HL-60/S4 (cell line): ENCODE measurements around the gene BPGM.

Experiments used
- in situ Hi-C: fragments of 300-500 bp; cut with MboI; formaldehyde crosslinking; loops from 2 replicates; pipeline ENCODE4 v1.14.3; 2022; ENCODE audit warnings: low sequenced_read_pairs

Gene BPGM

DNA sequence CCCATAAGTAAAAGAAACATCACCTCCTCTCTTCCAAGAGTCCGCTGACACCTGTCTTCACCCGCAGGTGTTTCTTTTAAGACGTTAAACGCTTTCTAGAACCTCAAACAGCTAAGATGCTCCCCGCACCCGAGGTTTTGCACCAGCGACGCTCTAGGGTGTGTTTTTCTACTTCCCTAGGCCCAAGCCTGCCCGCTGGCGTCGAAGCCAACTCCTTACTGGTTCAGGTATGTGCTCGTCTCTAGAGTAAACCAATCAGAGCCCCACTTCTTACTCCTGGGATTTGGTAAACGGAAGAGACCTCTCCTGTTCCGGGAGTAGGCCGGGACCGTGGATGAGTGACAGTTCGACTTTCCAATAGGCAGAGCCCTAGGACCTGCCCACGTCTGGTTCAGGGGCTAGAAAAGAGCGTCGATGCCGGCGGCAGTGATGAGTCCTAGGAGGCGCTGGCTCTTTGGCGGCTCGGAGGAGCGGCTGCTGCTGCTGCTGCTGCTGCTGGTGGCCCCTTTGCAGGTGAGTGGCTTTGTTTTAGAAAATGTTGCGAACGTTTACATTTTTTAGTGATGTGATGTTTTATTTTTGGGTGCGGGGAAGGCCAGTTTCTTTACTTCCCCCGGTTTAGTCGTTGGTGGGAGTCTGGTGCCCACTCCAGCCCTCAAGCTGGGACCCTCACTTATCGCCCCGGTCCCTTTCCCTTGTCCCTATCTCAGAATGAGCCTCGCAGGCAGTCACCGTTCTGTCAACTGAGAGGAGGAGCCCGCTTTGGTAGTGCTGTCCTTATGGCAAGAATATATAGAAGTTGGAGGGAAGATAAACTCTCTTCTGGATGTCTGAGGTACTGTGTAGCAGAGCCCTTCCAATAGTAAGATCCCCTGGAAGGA is at the start of gene BPGM:
BPGM (plus strand) TSS at position 429 of the 881 bp plus-strand sequence. CDS start 14,655 bp downstream, outside the sequence.
- in situ Hi-C loops: no loop called here

DNA sequence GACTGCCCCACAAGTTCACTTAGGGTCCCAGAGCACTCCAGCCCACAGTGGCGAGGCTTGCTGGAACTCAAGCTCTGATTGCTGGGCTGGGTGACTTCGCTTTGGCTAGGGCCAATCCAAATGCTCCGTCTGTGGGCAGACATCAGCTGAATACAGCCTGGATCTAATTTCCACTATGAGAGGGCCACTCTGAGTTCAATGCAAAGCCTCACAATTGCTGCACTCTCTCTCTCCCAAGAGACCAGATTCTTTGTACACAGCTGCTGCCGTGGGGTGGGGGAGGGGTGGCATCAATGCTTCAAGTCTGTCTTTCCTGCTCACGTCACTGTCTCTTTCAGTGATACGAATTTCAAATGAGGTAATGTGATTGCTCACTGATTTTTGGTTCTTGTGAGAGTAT is 47.3 kb upstream of the BPGM start:
- in situ Hi-C loops: no loop called here

DNA sequence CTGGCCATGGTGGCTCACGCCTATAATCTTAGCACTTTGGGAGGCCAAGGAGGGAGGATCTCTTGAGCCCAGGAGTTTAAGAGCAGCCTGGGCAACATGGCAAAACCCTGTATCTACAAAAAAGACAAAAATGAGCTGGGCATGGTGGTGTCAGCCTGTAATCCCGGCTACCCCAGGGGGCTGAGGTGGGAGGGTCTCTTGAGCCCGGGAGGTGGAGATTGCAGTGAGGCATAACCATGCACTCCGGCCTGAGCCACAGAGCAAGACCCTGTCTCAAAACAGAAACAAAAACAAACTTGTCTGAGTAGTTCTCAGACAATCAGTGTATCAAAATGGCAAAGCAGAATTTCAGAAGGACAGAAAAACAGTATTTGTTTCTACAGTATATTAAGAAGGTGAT is 45.2 kb upstream of the BPGM start:
- in situ Hi-C loops: loop anchor here (10.0 kb wide), 1 partner anchor 87 kb away; no protein-coding TSS in a partner anchor

DNA sequence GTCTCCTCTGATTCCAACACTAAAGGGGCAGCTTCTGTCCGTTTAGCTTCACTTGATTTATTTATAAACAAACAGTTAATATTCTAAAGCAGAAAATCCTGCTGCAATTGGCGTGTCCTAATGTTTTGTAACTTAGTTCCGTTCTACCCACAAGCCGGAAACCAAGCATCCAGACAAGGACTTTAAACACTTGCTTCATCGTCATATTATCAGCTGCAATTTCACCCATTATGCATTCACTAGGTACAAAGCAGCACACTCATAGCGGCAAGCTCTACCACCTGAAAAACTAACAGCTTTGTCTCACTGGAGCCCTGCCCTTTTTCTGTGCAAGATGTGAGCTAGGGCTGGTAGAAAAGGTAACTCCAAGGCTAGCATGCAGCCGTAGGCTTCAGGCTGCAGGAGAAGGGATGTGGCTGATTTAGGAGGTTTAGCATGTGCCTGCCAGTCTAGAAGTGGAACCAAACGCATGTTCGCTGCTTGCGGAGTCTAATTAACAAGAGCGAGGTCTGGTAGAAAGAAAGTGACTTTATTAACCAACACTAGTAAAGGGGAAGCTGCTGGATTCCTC is 43.7 kb upstream of the BPGM start:
- in situ Hi-C loops: loop anchor here (10.0 kb wide), 1 partner anchor 88 kb away; no protein-coding TSS in a partner anchor

DNA sequence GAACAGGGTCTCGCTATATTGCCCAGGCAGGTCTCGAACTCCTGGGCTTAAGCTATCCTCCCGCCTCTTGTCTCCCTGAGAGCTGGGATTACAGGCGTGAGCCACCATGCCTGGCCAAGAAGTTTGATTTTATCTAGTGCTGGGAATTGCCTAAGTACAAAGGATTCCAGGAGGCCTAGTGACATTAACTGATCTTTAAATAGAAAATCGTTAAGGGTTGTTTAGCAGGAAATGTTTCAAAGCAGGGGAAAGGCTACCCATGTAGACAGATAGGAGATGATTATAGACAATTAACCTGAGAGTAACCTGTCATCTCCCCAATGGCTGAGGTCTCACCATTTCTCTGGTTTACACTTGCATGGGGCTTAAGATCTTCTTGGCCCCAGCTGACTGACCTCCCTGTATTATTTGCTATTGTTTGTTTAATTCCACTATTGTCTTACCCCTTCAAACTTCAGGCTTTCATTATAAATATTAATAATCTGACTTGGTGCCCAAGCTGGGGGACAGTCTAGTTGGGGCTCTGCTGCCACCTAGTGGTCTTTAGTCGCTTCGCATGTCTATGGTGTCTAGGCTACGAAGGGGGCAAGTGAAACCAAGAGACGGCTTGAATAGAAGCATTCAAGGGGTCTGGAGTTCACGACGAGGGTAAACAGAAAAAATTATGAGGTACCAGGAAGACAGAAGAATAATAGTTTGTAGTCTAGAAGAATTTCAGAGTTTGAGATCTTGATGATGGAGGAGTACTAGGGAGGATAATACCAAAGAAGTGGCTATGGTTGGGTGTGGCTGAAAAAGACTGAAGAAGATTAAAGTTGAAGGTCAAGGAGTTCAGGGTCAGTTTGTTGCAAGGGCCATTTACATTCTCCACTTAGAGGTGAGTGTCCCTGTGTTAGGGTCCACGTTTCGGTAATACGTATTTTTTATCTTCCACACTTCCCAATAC is 40.4 kb upstream of the BPGM start:
- in situ Hi-C loops: loop anchor here (10.0 kb wide), 1 partner anchor 91 kb away; no protein-coding TSS in a partner anchor

DNA sequence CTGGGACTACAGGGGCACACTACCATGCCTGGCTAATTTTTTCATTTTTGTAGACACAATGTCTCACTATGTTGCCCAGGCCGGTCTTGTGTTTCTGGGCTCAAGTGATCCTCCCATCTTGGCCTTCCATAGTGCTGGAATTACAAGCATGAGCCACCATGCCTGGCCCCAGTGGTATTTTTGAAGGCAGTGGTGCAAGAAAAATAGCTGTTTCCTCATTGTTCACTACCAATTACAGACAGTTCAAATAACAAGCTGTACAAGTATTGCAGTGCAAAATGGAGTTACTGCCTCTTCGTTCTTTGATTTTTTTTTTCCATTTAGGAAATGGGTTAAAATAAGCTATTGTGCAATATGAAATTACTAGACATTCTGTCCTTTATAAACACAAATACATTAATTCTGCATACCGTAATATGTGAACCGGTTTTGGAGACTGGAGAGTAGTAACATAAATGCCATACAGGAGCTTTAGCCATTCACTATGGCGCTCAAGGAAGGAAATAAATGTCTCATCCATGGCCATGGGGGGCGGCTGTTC is 35.0 kb upstream of the BPGM start:
- in situ Hi-C loops: loop anchor here (10.0 kb wide), 1 partner anchor 177 kb away; no protein-coding TSS in a partner anchor

DNA sequence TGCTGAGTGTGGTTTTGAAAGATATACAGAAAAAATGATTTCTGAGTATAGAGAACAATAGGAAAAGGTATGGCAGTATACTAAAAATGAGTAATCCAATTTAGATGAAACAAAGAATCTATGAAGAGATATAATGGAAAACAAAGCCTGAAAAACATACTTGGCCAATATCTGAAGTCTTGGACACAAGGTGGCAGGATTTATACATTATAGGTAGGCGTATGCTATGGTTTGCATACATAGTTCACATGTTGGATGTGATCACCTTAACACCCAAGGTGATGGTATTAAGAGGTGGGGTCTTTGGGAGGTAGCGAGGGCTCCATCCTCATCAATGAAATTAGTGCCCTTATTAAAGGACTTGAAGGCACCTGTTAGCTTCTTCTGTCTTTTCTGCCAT is 34.5 kb upstream of the BPGM start:
- in situ Hi-C loops: loop anchor here (10.0 kb wide), 1 partner anchor 177 kb away; no protein-coding TSS in a partner anchor

DNA sequence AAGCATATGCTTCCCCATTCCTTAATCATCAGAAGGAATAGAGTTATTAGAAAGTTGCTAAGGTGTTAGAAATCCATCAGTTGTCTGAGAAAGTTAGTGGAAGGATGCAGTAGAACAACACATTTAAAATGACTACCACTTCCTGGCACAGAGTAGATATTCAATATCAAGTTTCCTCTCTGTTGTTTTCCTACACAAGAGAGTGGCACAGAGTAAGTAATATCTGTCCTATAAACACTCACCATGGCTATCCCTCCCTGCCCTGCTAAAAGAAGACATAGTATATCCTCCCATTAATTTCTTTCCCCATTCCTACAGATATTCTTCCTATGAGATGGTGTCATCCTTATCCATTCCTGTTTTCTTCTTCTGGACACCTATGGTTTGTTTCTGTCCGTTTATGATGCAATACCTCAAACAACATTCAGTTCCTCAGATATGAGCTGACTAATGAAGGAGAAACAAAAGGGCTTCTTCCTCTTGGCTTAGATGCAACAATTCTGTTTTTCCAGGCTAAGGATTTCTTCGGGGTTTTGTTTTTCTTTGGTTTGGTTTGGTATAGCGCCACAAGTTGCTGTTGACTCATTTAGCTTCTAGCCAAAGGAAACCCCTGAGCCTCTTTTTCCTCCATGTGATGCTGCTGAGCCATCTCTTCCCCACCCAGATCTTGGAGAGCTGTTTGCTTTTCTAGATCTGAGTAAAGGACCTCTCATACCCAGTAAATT is 32.9 kb upstream of the BPGM start:
- in situ Hi-C loops: loop anchor here (10.0 kb wide), 1 partner anchor 179 kb away; no protein-coding TSS in a partner anchor

DNA sequence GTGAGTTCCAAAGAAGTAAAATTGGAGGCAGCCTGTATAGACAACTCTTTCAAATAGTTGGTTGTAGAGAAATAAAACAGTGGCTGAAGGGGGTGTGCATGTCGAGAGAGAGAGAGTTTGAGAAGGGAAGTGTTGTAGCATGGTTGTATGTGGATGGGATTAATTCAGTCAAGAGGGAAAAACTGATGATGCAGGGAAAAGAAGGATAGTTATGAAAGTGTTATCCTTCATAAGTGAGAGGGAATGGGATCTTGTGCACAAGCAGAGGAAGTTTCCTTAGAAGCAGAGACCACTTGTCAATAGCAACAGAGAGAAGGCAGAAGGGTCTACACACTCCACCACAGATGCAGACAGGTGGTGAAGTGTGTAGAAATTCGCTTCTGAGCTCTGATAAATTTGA is 30.0 kb upstream of the BPGM start:
- in situ Hi-C loops: loop anchor here (10.0 kb wide), 1 partner anchor 182 kb away; no protein-coding TSS in a partner anchor

DNA sequence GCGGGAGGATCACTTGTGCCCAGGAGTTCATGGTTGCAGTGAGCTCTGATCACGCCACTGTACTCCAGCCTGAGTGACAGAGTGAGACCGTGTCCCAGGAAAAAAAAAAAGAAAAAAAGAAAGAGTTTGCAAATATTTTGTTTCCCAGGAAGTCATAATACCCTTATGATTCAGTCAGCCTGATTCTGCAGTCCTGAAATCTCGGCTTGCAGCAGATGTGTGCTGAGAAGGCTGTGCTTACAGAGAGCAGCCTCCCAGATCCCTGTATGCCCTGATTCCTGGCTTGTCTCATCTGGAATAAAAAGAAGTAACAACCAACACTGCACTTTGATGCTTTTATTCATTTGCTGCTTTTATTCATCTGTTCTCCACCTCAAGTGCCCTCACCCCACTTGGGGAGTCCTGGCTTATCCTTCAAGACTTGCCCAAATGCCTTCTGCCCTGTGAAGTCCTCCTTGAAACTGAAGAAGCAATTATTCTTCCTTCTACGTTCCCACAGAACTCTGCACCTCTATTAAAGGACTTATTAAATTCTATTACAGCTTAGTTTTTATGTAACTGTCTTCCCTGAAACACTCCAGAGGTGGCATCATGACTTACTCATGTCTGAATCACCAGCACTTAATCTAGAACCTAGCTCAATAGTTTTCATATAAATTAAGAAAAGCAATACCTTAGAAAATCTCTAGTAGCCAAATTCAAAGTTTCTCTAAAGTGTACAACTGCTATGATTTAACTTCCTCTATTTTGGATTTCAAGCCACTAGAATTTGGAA is 27.7 kb upstream of the BPGM start:
- in situ Hi-C loops: loop anchor here (10.0 kb wide), 1 partner anchor 184 kb away; no protein-coding TSS in a partner anchor

DNA sequence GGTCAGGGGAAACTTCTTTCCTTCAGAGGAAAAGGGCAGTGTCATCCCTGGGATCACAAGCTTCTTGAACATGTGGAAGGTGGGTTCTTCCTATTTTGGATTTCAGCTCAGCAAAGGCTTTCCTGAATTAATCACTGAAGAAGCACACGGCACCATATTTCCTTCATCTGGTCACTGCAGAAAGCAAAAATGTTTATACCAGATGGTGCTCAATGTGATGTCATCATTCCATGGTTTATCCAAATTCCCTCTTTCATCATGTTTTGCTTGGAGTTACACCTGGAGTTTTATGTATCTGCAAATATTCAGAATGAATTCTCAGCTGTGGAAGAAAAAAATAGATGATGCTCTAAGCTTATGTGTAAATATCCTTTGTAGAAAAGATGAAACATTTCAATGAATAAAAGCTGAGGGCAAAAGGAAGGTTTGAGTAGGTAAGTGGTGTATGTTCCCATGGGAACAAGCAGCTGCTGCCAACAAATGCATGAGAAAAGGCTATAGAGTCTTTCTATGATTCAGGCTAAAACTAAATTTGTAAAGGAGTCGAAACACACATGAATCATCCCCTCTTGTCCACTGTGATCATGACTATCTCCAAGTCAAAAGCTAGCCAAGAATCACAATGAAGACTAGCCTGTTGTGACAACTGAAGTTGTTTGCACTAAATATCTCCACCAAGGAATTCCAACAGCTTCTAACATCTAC is 26.9 kb upstream of the BPGM start:
- in situ Hi-C loops: loop anchor here (10.0 kb wide), 1 partner anchor 185 kb away; no protein-coding TSS in a partner anchor

DNA sequence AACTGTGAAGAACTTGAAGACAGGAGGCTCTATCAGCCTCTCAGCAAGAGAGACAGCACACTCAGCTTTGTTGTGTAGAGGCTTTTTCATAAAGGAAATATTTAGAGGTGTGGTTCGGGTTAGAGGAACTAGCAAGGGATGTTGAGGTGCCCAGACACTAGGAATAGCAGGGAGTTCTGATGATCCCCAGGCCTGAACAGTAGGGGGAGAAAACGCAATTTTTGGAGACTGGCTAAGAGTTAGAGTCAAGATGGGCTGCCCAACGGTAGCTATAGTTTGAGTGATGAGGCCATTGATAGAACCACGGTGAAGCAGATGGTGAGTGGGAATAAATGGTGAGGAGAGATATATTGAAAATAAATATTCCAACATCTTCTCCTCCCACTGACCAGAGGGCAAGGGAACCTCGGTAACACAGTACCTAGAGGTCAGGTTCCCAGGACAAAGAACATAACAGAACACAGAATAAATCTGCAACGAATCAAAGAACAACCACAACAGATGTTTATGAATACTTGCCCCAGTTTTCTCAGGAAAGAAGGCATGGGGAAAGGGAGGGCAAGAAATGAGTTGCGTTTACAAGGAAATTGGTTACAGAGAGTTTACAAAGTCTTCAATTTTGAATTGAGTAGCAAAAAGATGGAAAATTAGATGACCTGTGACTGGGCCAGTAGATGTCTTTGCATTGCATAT is 24.2 kb upstream of the BPGM start:
- in situ Hi-C loops: no loop called here

DNA sequence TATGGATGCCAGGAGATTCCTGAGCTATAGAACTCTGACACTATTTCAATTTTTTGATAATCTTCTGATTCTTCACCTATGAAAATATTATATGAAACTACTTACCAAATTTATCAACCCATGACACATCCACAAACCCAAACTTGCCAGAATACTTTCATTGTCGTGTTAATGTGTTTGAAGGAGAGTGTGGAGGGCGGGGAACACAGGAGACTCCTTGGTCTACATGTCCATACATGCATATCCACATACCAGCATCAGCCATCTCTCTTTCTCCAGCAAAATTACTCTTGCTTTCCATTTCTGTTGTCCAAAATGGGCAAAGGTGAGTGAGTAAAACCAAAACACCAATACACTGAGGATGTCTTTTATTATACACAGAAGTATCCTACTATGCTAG is 23.5 kb upstream of the BPGM start:
- in situ Hi-C loops: no loop called here

DNA sequence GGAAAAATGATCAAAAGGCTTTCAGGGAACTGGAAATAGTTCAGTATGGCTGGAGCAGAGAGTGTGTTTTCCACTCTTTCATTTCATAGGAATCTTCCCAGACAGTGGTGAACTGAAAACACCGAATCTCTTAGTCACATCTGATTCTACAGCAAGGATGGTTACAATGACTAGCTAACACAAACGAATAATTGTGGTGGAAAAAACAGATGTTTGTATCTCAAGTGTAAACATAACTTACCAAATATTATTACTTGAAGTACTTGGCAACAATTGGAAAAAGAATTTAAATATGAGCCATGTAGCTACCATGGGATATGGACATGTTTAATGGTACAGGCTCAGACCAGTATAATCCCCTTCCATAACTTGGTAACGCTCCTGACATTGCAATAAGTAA is 21.1 kb upstream of the BPGM start:
- in situ Hi-C loops: no loop called here

DNA sequence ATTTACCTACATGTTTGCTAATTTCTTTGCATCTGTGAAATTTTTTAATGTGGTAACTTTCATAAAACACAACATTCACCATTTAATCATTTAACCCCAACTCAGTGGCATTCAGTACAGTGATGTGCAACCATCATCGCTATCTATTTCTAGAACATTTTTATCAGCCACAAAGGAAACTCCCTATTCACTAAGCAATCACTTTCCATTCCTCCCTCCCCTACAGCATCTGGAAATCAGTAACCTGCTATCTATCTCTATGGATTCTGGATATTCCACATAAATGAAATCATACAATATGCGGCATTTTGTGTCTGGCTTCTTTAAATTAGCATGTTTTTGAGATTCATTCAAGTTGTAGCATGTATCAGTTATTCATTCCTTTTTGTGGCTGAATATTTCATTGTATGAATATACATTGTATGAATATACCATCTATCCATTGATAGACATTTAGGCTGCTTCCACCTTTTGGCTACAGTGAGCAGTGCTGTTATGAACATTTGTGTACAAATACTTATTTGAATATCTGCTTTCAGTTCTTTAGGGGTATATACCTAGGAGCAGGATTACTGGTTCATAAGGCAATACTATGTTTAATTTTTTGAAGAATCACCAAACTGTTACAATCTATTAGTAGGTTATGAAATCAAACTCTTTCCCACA is 19.4 kb upstream of the BPGM start:
- in situ Hi-C loops: no loop called here

DNA sequence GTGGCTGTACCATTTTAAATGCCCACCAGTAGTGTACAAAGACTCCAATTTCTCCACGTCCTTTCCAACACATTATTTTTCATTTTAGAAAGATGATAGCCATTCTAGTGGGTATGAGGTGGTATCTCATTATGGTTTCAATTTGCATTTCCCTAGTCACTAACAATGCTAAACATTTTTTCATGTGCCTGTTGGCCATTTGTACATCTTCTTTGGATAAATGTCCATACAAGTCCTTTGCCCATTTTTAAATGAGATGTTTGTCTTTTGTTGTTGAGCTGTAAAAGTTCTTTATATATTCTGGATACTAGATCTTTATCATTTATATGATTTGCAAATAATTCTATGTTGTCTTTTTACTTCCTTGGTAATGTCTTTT is 18.9 kb upstream of the BPGM start:
- in situ Hi-C loops: no loop called here

DNA sequence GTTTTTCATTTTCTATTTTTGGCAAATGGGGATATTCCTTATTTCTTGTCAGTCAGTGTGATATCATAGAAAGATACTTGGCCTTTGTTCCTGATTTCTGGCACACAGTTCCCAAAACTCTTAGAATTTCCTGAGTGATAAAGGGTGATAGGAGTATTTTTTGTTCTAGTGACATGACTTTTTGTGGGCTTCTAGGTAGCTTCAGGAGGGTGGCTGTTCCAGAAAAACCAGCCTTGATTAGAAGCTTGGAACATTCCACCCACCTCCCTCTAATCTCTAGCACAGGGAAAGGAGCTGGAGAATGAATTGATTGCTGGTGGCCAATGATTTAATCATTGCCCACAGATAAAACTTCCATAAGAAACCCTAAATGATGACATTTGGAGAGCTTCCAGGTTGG is 17.2 kb upstream of the BPGM start:
- in situ Hi-C loops: no loop called here
